Left colon (tissue), 2 donors: ENCODE measurements around the gene MYO9A. TPM values are rescaled to one million over a fixed set of nuclear protein-coding genes. Genes with fewer than 3 reads are reported as not detected.
A peak's percentile ranks its signal among the peaks of the same experiment; 100 is the strongest.

Experiments
- ATAC-seq: fragments of 200-7000 bp; cut with Tn5 transposase; one replicate; pipeline ENCODE4 v1.9.1; 2020; ENCODE audit warnings: mild to moderate bottlenecking, moderate library complexity
- DNase-seq, 2 donors: peaks; one replicate each; pipeline ENCODE4 v3.0.0-alpha.2; 2020
- intact Hi-C, 2 donors: fragments of 100-400 bp; cut with DNase I in 1 of 2; cut with micrococcal nuclease in 1 of 2; formaldehyde crosslinking; loops; one replicate each; pipeline versions ENCODE4 v1.11.2 to v1.14.0; 2022; cut with DNase I, micrococcal nuclease
- total RNA-seq, 2 donors: library from RNA; stranded (reverse); fragmentation: NEBNext Ultra II Directional; extraction: Animal tissue kit (Norgen Biotek cat#: 25700); gene quantifications; one replicate each; pipeline ENCODE4 v1.2.1, GENCODE V29; 2021
- donor health status: DM: no; HTN: no; CAD: no.
- donor health status: DM: yes; HTN: yes; CAD: no.

MYO9A gene
- total RNA-seq, 2 donors from 2014 or later = 43.1 to 45.6 TPM

GRCh38 chr15:71782422-71783165 lies 335.4 kb downstream of the MYO9A start:
- intact Hi-C loops = no loop called here
- no peak for DNase-seq

GRCh38 chr15:71781965-71782265 lies 336.0 kb downstream of the MYO9A start:
- no peak for ATAC-seq
- no peak for DNase-seq
- intact Hi-C loops = no loop called here

More at GRCh38 chr15:71782422-71783165, 335.4 kb downstream of the MYO9A start:
- ATAC-seq = peak; percentile 66

- no peak for ATAC-seq
- no peak for DNase-seq
- intact Hi-C loops = no loop called here
These were observed 336.6 kb downstream of the MYO9A start for GRCh38 chr15:71781179-71781964.

- peak; percentile 54 for ATAC-seq
- DNase-seq = peak in 1 of 2 donors; percentile 35
- intact Hi-C loops = no loop called here
These were observed 337.6 kb downstream of the MYO9A start for GRCh38 chr15:71780115-71780976.

- intact Hi-C loops = no loop called here
- DNase-seq (no peak), ATAC-seq (no peak)
These were observed 338.7 kb downstream of the MYO9A start for GRCh38 chr15:71779073-71779797.

- DNase-seq = no peak
- no peak for ATAC-seq
These were observed 340.6 kb downstream of the MYO9A start for GRCh38 chr15:71777216-71777943.

GRCh38 chr15:71776304-71776703 lies 341.6 kb downstream of the MYO9A start:
- ATAC-seq (no peak), DNase-seq (no peak)

More at GRCh38 chr15:71777216-71777943, 340.6 kb downstream of the MYO9A start:
- intact Hi-C loops = no loop called here

GRCh38 chr15:71775856-71776255 lies 342.1 kb downstream of the MYO9A start:
- intact Hi-C loops = no loop called here
- no peak for DNase-seq
- ATAC-seq = no peak

More at GRCh38 chr15:71776304-71776703, 341.6 kb downstream of the MYO9A start:
- intact Hi-C loops = no loop called here

GRCh38 chr15:71773206-71773859 lies 344.6 kb downstream of the MYO9A start:
- intact Hi-C loops = no loop called here
- DNase-seq (no peak), ATAC-seq (no peak)

Other genes with a start within 250 kb of the MYO9A start
- 1 to 10 TPM; 2.7 to 3.1 TPM for gene SENP8, start 253 bp upstream of the MYO9A start, total RNA-seq
- gene GRAMD2A, start 79.6 kb upstream of the MYO9A start, total RNA-seq = 1 to 10 TPM; 1.0 to 6.3 TPM
- gene PKM, start 113.0 kb upstream of the MYO9A start, total RNA-seq = 100 to 1,000 TPM; 407 to 466 TPM
- 10 to 100 TPM; 39.1 to 40.8 TPM for gene PARP6, start 154.4 kb upstream of the MYO9A start, total RNA-seq
- gene CELF6, start 202.0 kb upstream of the MYO9A start, total RNA-seq = 1 to 10 TPM; 1.1 to 1.2 TPM